Adrenal gland (tissue), 12 donors: Measurements from ENCODE around the gene MOK. TPM values are rescaled to one million over a fixed set of nuclear protein-coding genes. Genes with fewer than 3 reads are reported as not detected.
A peak's percentile ranks its signal among the peaks of the same experiment; 100 is the strongest.

Experiments used
- DNase-seq, 7 donors: peaks; one replicate each; pipeline ENCODE4 v3.0.0-alpha.2; 2019 to 2020
- H3K27ac ChIP-seq, 5 donors: fragments of 200-600 bp; sonication (generic) in 4 of 5; 1 replicate in 3 of 5; 2 replicates in 2 of 5; pipeline versions ENCODE4 v1.5.1 to v1.8.0; 2016 to 2020; ENCODE audit warnings: mild to moderate bottlenecking in 1 of 5
- H3K27me3 ChIP-seq: fragments of 200-600 bp; 2 replicates; pipeline ENCODE4 v1.8.0; 2021
- H3K36me3 ChIP-seq, 2 donors: fragments of 200-600 bp; replicated peaks in 1 of 2; 1 replicate in 1 of 2; 2 replicates in 1 of 2; pipeline versions ENCODE4 v1.5.1 to v1.8.0; 2018 to 2022
- H3K4me1 ChIP-seq, 2 donors: fragments of 200-600 bp; replicated peaks in 1 of 2; 1 replicate in 1 of 2; 2 replicates in 1 of 2; pipeline versions ENCODE4 v1.5.1 to v1.8.0; 2018 to 2021
- H3K4me3 ChIP-seq, 4 donors: fragments of 200-600 bp; sonication (generic) in 3 of 4; one replicate each; pipeline ENCODE4 v1.5.1; 2016 to 2018
- H3K9me3 ChIP-seq, 3 donors: fragments of 200-600 bp; sonication (generic) in 1 of 3; replicated peaks in 1 of 3; 1 replicate in 2 of 3; 2 replicates in 1 of 3; pipeline versions ENCODE4 v1.5.1 to v1.8.0; 2016 to 2021
- CTCF ChIP-seq, 6 experiments: fragments of 450-650 bp in 4 of 6; fragments of 200-600 bp in 2 of 6; sonication (generic) in 1 of 6; IDR thresholded peaks; 1 replicate in 5 of 6; 2 replicates in 1 of 6; pipeline versions ENCODE4 v1.5.1 to v1.8.0; 2016 to 2021; ENCODE audit warnings: antibody characterized with exemption in 6 of 6, mild to moderate bottlenecking in 2 of 6, moderate library complexity in 1 of 6
- POLR2A ChIP-seq, 2 donors: fragments of 450-650 bp; IDR thresholded peaks; one replicate each; pipeline ENCODE4 v1.6.1; 2017; ENCODE audit warnings: antibody characterized with exemption in 2 of 2, mild to moderate bottlenecking in 2 of 2, moderate library complexity in 1 of 2
- WGBS, 4 donors: extraction: QIAGEN DNeasy Blood & Tissue Kit in 2 of 4; methylation state at CpG; one replicate each; pipeline versions ENCODE4 v1.1.5 to v1.1.7; 2013 to 2017; 5-methylcytosine and 5-hydroxymethylcytosine counted together
- intact Hi-C, 2 donors: fragments of 100-400 bp; cut with DNase I; formaldehyde crosslinking; loops; one replicate each; pipeline versions ENCODE4 v1.14.1 to v1.15.0; 2022 to 2023
- polyA plus RNA-seq, 3 donors: library from polyadenylated mRNA; stranded (reverse); fragments of 200-250 nt in 2 of 3; fragments of 350-450 nt in 1 of 3; fragmentation: Illumina TruSeq in 1 of 3; extraction: RNeasy Lipid Tissue Mini Kit (QIAGEN cat#74804) in 1 of 3; gene quantifications; one replicate each; pipeline ENCODE4 v1.2.3, GENCODE V29; 2013 to 2014
- total RNA-seq, 9 donors: library from RNA; depleted of rRNA in 4 of 9; stranded (reverse); fragments of >200 nt in 4 of 9; fragments of 120-200 nt in 1 of 9; fragmentation: NEBNext Ultra II Directional in 1 of 9; extraction: Animal tissue kit (Norgen Biotek cat#: 25700) in 1 of 9; gene quantifications; one replicate each; pipeline versions ENCODE4 v1.1.0 to v1.2.4, GENCODE V29; 2013 to 2023
- donor health status: healthy with polysubstance abuse.
- donor health status: Bipolar disorder and iron deficiency.
- donor health status: DM: yes; HTN: yes; CAD: no.
- donor health status: DM: no; HTN: no; CAD: no.
- donor health status: DM: no; HTN: no; CAD: no.
- donor health status: DM: yes; HTN: yes; CAD: no.

MOK gene
- total and polyA plus RNA-seq, 12 donors: 10.1 to 54.4 (median 16.4) TPM

DNA sequence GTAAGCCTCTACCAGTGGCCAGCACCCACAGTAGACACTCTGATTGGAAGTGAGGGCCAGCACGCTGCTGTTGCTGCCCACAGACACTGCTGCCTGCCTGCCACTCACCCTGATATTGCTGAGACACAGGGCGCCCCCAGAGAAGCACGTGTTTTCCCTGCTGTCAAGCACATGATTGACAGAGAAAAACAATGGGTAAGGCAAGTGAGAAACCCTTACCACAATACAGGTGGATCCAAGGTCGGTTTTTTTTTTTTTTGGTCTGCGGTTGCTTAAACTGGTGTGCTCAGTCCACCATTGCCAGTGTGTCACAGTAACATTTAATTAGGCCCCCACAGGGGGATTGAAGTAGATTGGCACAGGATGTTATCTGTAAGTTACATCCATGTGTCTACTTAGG is 99.4 kb downstream of the MOK start:
- no peaks in the 10 kb centered on the region for H3K9me3 ChIP-seq
- intact Hi-C loops: loop anchor here (5.0 to 10.0 kb wide), 2 partner anchors 51 to 53 kb away; no protein-coding TSS in a partner anchor
- 78 to 91% (median 90%) methylated on average over 5 of the region's 5 CpGs for WGBS, 4 donors
- no peak overlapping the region for H3K27ac ChIP-seq
- peaks cover 0 to 28% of the 10 kb centered on the region in 2 donors for H3K36me3 ChIP-seq
- TF ChIP-seq POLR2A (IDR thresholded peaks at IDR 0.05): no peak
- no peak for TF ChIP-seq CTCF (IDR thresholded peaks at IDR 0.05)
- H3K27me3 ChIP-seq: no peaks in the 10 kb centered on the region
- DNase-seq: peak in 3 of 7 donors; percentile 10 to 35 (median 15)
- no peak overlapping the region for H3K4me3 ChIP-seq
- H3K4me1 ChIP-seq: peaks cover 21 to 32% of the 10 kb centered on the region in 2 donors

DNA sequence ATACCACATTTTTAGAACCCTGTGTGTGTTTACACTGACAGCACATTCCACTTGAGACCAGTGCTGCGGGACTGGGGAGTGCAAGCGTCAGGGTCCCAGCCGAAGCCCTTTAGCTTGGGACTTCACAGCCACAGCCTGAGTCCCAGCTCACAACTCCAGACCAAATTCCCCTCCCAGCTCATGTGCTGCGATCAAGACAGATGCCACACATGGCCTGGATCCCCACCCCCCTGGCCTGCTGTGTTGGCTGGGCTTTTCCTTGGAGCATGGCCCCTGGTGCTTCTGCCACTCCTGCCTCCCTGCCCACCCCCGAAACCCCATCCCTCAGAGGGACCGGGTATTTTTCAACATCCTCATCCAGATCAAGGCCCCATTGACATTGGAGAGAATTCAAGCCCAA is 101.6 kb downstream of the MOK start:
- Histone ChIP-seq H3K4me1 (peaks cover 17 to 26% of the 10 kb centered on the region in 2 donors), H3K27ac (peak overlapping the region in 2 of 5 donors; percentile 10 to 25), H3K9me3 (no peaks in the 10 kb centered on the region), H3K36me3 (peaks cover 0 to 25% of the 10 kb centered on the region in 2 donors), H3K4me3 (no peak overlapping the region), H3K27me3 (no peaks in the 10 kb centered on the region)
- WGBS, 4 donors: 30 to 49% (median 48%) methylated on average over 6 of the region's 6 CpGs
- intact Hi-C loops: loop anchor here in 1 of 2 donors (10.0 kb wide), 1 partner anchor 49 kb away; no protein-coding TSS in a partner anchor
- TF ChIP-seq POLR2A (IDR thresholded peaks at IDR 0.05): no peak
- TF ChIP-seq CTCF (IDR thresholded peaks at IDR 0.05): no peak
- DNase-seq: peak in 4 of 7 donors; percentile 40 to 59 (median 43)

GRCh38 chr14:102202944-102203343 is 102.0 kb downstream of the MOK start:
- H3K36me3 ChIP-seq: peaks cover 0 to 27% of the 10 kb centered on the region in 2 donors
- 79 to 86% (median 81%) methylated on average over 3 of the region's 3 CpGs for WGBS, 4 donors

GRCh38 chr14:102201776-102202175 is 103.2 kb downstream of the MOK start:
- DNase-seq: no peak
- no peaks in the 10 kb centered on the region for H3K9me3 ChIP-seq
- TF ChIP-seq POLR2A (IDR thresholded peaks at IDR 0.05) (no peak), CTCF (IDR thresholded peaks at IDR 0.05) (no peak)
- peak overlapping the region in 1 of 5 donors; percentile 50 for H3K27ac ChIP-seq
- peaks cover 0 to 27% of the 10 kb centered on the region in 2 donors for H3K36me3 ChIP-seq
- WGBS, 4 donors: 79 to 92% (median 89%) methylated on average over 4 of the region's 4 CpGs
- no peak overlapping the region for H3K4me3 ChIP-seq
- H3K4me1 ChIP-seq: peaks cover 22 to 34% of the 10 kb centered on the region in 2 donors
- intact Hi-C loops: loop anchor here in 1 of 2 donors (10.0 kb wide), 1 partner anchor 47 kb away; no protein-coding TSS in a partner anchor
- H3K27me3 ChIP-seq: no peaks in the 10 kb centered on the region

More at GRCh38 chr14:102202944-102203343, 102.0 kb downstream of the MOK start:
- intact Hi-C loops: loop anchor here in 1 of 2 donors (10.0 kb wide), 1 partner anchor 48 kb away; no protein-coding TSS in a partner anchor
- H3K4me1 ChIP-seq: peaks cover 17 to 26% of the 10 kb centered on the region in 2 donors
- no peak for TF ChIP-seq CTCF (IDR thresholded peaks at IDR 0.05)
- no peak overlapping the region for H3K4me3 ChIP-seq
- H3K27me3 ChIP-seq: no peaks in the 10 kb centered on the region
- peak overlapping the region in 1 of 5 donors; percentile 10 for H3K27ac ChIP-seq
- no peaks in the 10 kb centered on the region for H3K9me3 ChIP-seq
- no peak for DNase-seq
